NB4 (cell line): ENCODE measurements around the gene MESP1.

Source experiments
- DNase-seq: peaks from one replicate; pipeline ENCODE4 v3.0.0; 2010; ENCODE audit warnings: low read depth
- H3K4me3 ChIP-seq: one replicate; pipeline ENCODE4 v1.5.1; 2011; ENCODE audit warnings: mild to moderate bottlenecking, low read depth, low read length, moderate library complexity
- MYC ChIP-seq: IDR thresholded peaks from 2 replicates; pipeline ENCODE4 v1.6.1; 2011; ENCODE audit warnings: low read depth, low read length
- POLR2A ChIP-seq: IDR thresholded peaks from 2 replicates; pipeline ENCODE4 v1.6.1; 2011; ENCODE audit warnings: mild to moderate bottlenecking; ENCODE audit not compliant: insufficient read length; ENCODE audit errors: extremely low read depth
- TF ChIP-seq, protein P1 (sequence below): IDR thresholded peaks from one replicate; pipeline ENCODE4 v1.5.1; 2012; ENCODE audit warnings: low read depth, low read length
- TF ChIP-seq, protein P2 (sequence below): IDR thresholded peaks from 2 replicates; pipeline ENCODE4 v1.6.1; 2011; ENCODE audit warnings: low read depth, low read length

MESP1 gene

GRCh38 chr15:89781891-89782618, 31.0 kb upstream of the MESP1 start:
- DNase-seq, result no peak
- TF ChIP-seq POLR2A, result no peak

DNA sequence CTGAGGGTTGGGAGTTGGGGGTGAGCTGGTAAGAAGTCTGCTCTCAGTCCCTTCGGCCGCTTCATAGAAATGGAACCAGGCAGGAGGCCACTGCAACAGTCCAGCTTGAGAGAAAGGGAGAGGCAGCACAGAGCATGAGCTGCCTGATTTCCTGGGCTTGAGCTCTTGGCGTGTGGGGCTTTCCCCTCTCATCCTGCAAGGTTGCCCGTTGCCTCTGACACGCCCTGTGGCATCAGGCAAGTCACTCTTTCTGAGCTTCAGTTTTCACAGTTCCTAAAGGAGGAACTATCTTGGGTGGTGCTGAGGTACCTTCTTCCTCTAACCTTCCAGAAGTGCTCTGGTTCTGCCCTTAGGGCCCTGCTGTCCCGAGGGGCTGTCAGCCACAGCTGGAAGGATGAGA, 30.0 kb upstream of the MESP1 start:
- peak; percentile 78 for DNase-seq
- TF ChIP-seq POLR2A (no peak), MYC (no peak)
- TF ChIP-seq, protein P1, sequence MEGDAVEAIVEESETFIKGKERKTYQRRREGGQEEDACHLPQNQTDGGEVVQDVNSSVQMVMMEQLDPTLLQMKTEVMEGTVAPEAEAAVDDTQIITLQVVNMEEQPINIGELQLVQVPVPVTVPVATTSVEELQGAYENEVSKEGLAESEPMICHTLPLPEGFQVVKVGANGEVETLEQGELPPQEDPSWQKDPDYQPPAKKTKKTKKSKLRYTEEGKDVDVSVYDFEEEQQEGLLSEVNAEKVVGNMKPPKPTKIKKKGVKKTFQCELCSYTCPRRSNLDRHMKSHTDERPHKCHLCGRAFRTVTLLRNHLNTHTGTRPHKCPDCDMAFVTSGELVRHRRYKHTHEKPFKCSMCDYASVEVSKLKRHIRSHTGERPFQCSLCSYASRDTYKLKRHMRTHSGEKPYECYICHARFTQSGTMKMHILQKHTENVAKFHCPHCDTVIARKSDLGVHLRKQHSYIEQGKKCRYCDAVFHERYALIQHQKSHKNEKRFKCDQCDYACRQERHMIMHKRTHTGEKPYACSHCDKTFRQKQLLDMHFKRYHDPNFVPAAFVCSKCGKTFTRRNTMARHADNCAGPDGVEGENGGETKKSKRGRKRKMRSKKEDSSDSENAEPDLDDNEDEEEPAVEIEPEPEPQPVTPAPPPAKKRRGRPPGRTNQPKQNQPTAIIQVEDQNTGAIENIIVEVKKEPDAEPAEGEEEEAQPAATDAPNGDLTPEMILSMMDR, result no peak
- TF ChIP-seq, protein P2, sequence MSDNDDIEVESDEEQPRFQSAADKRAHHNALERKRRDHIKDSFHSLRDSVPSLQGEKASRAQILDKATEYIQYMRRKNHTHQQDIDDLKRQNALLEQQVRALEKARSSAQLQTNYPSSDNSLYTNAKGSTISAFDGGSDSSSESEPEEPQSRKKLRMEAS, result no peak
- no peak overlapping the region for H3K4me3 ChIP-seq

More at GRCh38 chr15:89781891-89782618, 31.0 kb upstream of the MESP1 start:
- no peak overlapping the region for H3K4me3 ChIP-seq

DNA sequence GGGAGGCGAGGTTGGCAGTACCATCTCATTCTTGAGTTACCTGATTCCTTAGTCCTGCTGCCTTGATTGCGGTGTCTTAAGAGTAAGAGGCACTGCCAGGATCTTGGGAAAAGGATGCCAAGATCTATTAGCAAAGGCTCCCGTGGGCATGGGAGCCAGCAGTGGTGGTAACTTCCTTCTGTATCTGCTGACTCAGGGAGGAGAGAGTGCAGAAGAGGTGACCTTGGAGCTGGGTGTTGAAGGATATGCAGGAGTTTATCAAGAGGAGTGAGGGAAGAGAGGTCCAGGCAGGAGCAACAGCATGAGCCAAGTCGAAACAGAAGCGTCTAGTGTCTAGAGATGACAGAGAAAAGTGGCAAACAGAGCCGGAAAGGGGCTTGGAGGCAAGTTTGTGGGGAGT, 29.6 kb upstream of the MESP1 start:
- no peak for TF ChIP-seq MYC
- DNase-seq, result no peak
- no peak overlapping the region for H3K4me3 ChIP-seq

GRCh38 chr15:89778861-89779260, 27.8 kb upstream of the MESP1 start:
- H3K4me3 ChIP-seq, result no peak overlapping the region
- TF ChIP-seq, protein P1, result no peak
- TF ChIP-seq, protein P2, result no peak
- TF ChIP-seq POLR2A (no peak), MYC (no peak)
- DNase-seq, result no peak

- no peak for DNase-seq
Observed at GRCh38 chr15:89777782-89778380, 26.8 kb upstream of the MESP1 start.

DNA sequence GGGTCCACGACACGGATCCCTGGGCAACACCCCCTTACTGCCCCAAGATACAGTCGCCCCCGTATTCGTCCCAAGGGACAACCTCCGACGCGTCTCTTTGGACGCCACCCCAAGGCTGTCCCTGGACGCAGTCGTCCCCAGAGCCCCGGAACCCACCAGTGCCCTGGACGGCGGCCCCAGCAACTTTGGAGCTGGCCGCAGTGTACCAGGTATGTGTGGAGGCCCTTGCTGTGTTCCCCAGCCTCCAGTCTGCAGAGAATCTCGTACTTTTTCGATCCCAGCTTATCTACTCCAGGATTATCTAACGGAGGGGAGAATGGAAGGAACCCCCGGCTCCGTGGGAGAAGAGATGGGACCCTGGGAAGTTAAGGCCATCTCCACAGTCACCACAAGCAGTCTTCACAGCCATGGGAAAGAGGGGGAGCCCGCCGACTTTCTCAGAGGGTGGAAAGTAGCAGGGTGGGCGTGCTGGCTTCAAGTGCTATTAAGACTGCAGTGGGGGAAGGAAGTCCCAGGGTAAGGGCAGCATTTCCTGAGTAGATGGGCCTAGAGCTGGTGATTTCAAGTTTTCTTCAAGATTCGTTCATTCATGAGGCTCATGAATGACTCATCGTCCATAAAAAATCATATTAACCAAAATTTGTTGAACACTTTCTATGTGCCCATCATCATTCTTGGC, 26.2 kb upstream of the MESP1 start:
- TF ChIP-seq POLR2A, result no peak
- TF ChIP-seq, protein P2, result no peak
- TF ChIP-seq, protein P1, result no peak
- TF ChIP-seq MYC, result no peak
- peak; percentile 52 for DNase-seq
- H3K4me3 ChIP-seq, result no peak overlapping the region

More at GRCh38 chr15:89777782-89778380, 26.8 kb upstream of the MESP1 start:
- no peak overlapping the region for H3K4me3 ChIP-seq
- TF ChIP-seq MYC (no peak), POLR2A (no peak)
- TF ChIP-seq, protein P1, result no peak
- TF ChIP-seq, protein P2, result no peak
